Right lobe of liver (tissue), 6 donors: ENCODE measurements around the gene VANGL1. TPM values are rescaled to one million over a fixed set of nuclear protein-coding genes. Genes with fewer than 3 reads are reported as not detected.
"Not testable (repeated sequence)": the region's sequence is repeated elsewhere in the genome, so short reads cannot be mapped to it uniquely, and the experiment has no call there.

Experiments used
- ATAC-seq, 4 donors: fragments of 200-7000 bp; cut with Tn5 transposase; one replicate each; pipeline ENCODE4 v1.9.1; 2020; ENCODE audit warnings: mild to moderate bottlenecking in 4 of 4, moderate library complexity in 4 of 4
- DNase-seq, 3 donors: peaks; one replicate each; pipeline ENCODE4 v3.0.0-alpha.2; 2020
- H3K27ac ChIP-seq, 3 donors: fragments of 200-600 bp; one replicate each; pipeline ENCODE4 v1.8.0; 2022
- H3K27me3 ChIP-seq, 2 donors: fragments of 200-600 bp; one replicate each; pipeline ENCODE4 v1.8.0; 2022
- H3K36me3 ChIP-seq, 4 donors: fragments of 200-600 bp; sonication (generic) in 1 of 4; one replicate each; pipeline versions ENCODE4 v1.5.1 to v1.8.0; 2017 to 2022; ENCODE audit warnings: control low read depth in 1 of 4
- H3K4me1 ChIP-seq, 4 donors: fragments of 200-600 bp; sonication (generic) in 1 of 4; one replicate each; pipeline versions ENCODE4 v1.5.1 to v1.8.0; 2017 to 2022; ENCODE audit warnings: control low read depth in 1 of 4
- H3K4me3 ChIP-seq, 3 donors: fragments of 200-600 bp; one replicate each; pipeline ENCODE4 v1.8.0; 2022
- H3K9me3 ChIP-seq, 4 donors: fragments of 200-600 bp; sonication (generic) in 1 of 4; one replicate each; pipeline versions ENCODE4 v1.5.1 to v1.8.0; 2017 to 2022; ENCODE audit warnings: control low read depth in 1 of 4
- CTCF ChIP-seq, 4 donors: fragments of 200-600 bp in 3 of 4; fragments of 450-650 bp in 1 of 4; IDR thresholded peaks; one replicate each; pipeline versions ENCODE4 v1.5.1 to v1.8.0; 2016 to 2022; ENCODE audit warnings: antibody characterized with exemption in 4 of 4, mild to moderate bottlenecking in 2 of 4
- POLR2A ChIP-seq: fragments of 450-650 bp; IDR thresholded peaks from one replicate; pipeline ENCODE4 v1.6.1; 2017; ENCODE audit warnings: antibody characterized with exemption, mild to moderate bottlenecking
- WGBS: methylation state at CpG from one replicate; pipeline ENCODE4 v1.1.6; 2018; ENCODE audit warnings: low coverage, low lambda C conversion rate; ENCODE audit not compliant: insufficient coverage; ENCODE audit errors: missing lambda C conversion rate; 5-methylcytosine and 5-hydroxymethylcytosine counted together
- intact Hi-C, 2 donors: fragments of 100-400 bp; cut with DNase I; formaldehyde crosslinking; loops; one replicate each; pipeline versions ENCODE4 v1.11.2 to v1.14.1; 2022
- total RNA-seq, 6 experiments: library from RNA; depleted of rRNA in 2 of 6; stranded (reverse); fragments of >200 nt in 2 of 6; fragmentation: NEBNext Ultra II Directional in 3 of 6; extraction: Animal tissue kit (Norgen Biotek cat#: 25700) in 3 of 6; gene quantifications; one replicate each; pipeline versions ENCODE4 v1.1.0 to v1.2.4, GENCODE V29; 2016 to 2023
- donor health status: DM: no; HTN: yes; CAD: no.
- donor health status: DM: no; HTN: no; CAD: no.
- donor health status: DM: no; HTN: no; CAD: no.
- donor health status: DM: no; HTN: yes; CAD: no.
- donor health status: DM: no; HTN: yes; CAD: no.

Gene VANGL1
- total RNA-seq, 6 experiments from 2014 or later = 3.3 to 5.1 (median 4.4) TPM

- no peak overlapping the region for H3K27ac ChIP-seq
- DNase-seq = no peak
- H3K4me1 ChIP-seq = no peaks in the 10 kb centered on the region
- H3K9me3 ChIP-seq = no peaks in the 10 kb centered on the region
- H3K36me3 ChIP-seq = no peaks in the 10 kb centered on the region
- 60% methylated on average over 2 of the region's 2 CpGs for WGBS
- TF ChIP-seq POLR2A (no peak), CTCF (IDR thresholded peaks at IDR 0.05) (no peak)
- no peak overlapping the region for H3K4me3 ChIP-seq
- no peaks in the 10 kb centered on the region for H3K27me3 ChIP-seq
- intact Hi-C loops = no loop called here
- ATAC-seq = no peak
These were observed 11.4 kb upstream of the VANGL1 start for GRCh38 chr1:115630342-115630741.

GRCh38 chr1:115632251-115633026, 9.3 kb upstream of the VANGL1 start:
- no peaks in the 10 kb centered on the region for H3K9me3 ChIP-seq
- H3K4me1 ChIP-seq = no peaks in the 10 kb centered on the region
- intact Hi-C loops = no loop called here
- H3K27ac ChIP-seq = no peak overlapping the region
- TF ChIP-seq CTCF (IDR thresholded peaks at IDR 0.05) (no peak), POLR2A (no peak)
- ATAC-seq (no peak), DNase-seq (no peak)
- WGBS = 29% methylated on average over 2 of the region's 4 CpGs
- H3K36me3 ChIP-seq = no peaks in the 10 kb centered on the region
- H3K27me3 ChIP-seq = no peaks in the 10 kb centered on the region
- no peak overlapping the region for H3K4me3 ChIP-seq

- H3K9me3 ChIP-seq, H3K36me3 ChIP-seq, ATAC-seq, intact Hi-C loops, DNase-seq, H3K4me3 ChIP-seq, H3K27ac ChIP-seq, H3K4me1 ChIP-seq, H3K27me3 ChIP-seq: not testable (repeated sequence)
- WGBS = 92% methylated on average over 1 of the region's 1 CpG
These were observed 8.2 kb upstream of the VANGL1 start for GRCh38 chr1:115633606-115634005.

- H3K27me3 ChIP-seq, H3K36me3 ChIP-seq, DNase-seq, H3K9me3 ChIP-seq, H3K4me1 ChIP-seq, ATAC-seq, intact Hi-C loops, H3K27ac ChIP-seq, H3K4me3 ChIP-seq: not testable (repeated sequence)
- WGBS = 70% methylated on average over 1 of the region's 1 CpG
These were observed 4.5 kb upstream of the VANGL1 start for GRCh38 chr1:115637247-115637646.

GRCh38 chr1:115640384-115640783, 1.4 kb upstream of the VANGL1 start:
- Histone ChIP-seq H3K27me3 (no peaks in the 10 kb centered on the region), H3K4me3 (no peak overlapping the region), H3K36me3 (no peaks in the 10 kb centered on the region), H3K9me3 (no peaks in the 10 kb centered on the region), H3K27ac (no peak overlapping the region), H3K4me1 (peaks cover 0 to 8% (median 0%) of the 10 kb centered on the region in 4 donors)
- 100% methylated on average over 1 of the region's 1 CpG for WGBS
- TF ChIP-seq CTCF (IDR thresholded peaks at IDR 0.05) = no peak
- TF ChIP-seq POLR2A = no peak
- DNase-seq = no peak
- intact Hi-C loops = no loop called here
- no peak for ATAC-seq
